Fibroblast of skin of scalp (primary cell): ENCODE results near the gene NMRK2.
"Not testable (repeated sequence)": the region's sequence is repeated elsewhere in the genome, so short reads cannot be mapped to it uniquely, and the experiment has no call there.

Experiments used
- DNase-seq: peaks from one replicate; pipeline ENCODE4 v3.0.0-alpha.2; 2013

The NMRK2 gene

DNA sequence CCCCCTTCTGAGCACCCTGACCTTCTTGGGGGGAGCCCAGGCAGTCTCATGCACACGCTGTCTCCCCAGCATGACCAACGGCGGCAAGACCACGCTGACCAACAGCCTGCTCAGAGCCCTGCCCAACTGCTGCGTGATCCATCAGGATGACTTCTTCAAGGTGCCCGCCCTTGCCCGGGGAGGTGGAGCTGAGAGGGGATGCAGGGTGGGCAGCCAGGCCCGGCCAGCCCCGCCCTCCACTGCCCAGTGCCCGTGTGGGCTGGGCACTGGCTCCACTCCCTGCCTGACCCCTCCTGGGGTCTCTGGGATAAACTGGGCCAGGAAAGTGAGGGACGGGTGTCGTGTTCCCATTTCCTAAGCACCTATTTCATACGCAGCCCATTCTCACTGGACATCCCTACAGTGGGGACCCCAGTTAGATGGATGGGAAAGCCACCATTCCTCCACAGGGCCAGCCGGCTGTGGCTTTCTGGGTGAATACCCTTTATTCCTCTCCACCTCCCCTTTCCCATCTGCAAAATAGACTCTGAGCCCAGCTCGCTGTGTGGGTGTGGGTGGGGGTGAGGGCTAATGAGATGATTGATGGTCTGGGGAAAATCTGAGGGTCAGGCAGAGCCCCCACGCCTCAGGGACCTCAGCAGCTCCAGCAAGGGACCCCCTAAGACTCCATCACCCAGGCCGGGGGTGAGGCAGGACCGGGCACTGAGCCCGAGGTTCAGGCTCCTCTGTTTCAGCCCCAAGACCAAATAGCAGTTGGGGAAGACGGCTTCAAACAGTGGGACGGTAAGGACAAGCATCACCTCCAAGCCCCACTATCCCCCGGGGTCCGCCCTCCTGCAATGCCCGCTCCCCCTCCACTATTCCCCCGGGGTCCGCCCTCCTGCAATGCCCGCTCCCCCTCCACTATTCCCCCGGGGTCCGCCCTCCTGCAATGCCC lies 3.9 kb downstream of the NMRK2 start:
- no peak for DNase-seq

- not testable (repeated sequence) for DNase-seq
These were observed 5.6 kb downstream of the NMRK2 start for GRCh38 chr19:3938300-3938950.

DNA sequence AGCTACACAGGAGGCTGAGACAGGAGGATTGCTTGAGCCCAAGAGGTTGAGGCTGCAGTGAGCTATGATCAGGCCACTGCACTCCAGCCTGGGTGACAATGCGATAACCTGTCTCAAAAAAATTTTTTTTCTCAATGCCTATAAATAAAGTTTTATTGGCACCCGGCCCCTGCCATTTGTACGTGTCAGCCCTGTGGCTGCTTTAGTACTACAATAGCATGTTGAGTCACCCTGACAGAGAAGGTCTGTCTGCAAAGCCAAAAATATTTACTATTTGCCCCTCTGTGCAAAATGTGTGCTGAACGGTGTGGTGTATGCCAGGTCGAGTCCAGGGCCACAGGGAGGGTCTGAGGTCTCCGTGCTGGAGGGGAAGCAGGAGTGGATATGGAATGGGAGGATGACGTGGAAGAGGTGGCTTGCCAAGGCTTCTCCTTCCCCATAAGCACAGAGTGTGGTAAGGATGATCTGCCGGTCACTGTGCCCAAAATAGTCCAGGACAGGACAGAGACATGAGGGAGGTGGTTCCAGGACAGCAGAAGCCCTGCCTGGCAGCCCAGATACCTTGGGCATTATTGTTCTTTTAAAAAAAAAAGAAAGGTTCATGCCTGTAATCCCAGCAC lies 10.0 kb downstream of the NMRK2 start:
- no peak for DNase-seq

DNA sequence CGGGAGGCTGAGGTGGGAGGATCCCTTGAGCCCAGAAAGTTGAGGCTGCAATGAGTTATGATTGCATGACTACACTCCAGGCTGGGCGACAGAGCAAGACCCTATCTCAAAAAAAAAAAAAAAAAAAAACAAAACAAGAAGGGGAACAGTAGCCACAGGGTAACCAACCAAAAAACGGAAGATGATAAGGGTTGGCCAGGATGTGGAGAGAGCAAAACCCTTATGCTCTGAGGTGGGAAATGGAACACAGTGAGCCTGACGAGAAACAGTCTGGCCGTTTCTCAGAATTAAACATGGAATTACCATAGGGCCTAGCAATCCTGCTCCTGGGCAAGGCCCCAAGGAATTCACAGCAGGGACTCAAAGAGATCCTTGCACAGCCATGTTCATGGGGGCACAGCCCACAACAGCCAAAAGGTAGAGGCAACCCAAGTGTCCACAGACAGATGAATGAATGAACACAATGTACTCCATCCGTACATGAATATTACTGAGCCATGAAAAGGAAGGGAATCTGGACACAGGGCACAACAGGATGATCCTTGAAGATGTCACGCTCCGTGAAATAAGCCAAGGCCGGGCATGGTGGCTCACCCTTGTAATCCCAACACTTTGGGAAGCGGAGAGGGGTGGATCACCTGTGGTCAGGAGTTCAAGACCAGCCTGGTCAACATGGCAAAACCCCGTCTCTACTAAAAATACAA lies 11.3 kb downstream of the NMRK2 start:
- no peak for DNase-seq

- DNase-seq, result peak; percentile 38
These were observed 13.0 kb downstream of the NMRK2 start for GRCh38 chr19:3945838-3946237.

DNA sequence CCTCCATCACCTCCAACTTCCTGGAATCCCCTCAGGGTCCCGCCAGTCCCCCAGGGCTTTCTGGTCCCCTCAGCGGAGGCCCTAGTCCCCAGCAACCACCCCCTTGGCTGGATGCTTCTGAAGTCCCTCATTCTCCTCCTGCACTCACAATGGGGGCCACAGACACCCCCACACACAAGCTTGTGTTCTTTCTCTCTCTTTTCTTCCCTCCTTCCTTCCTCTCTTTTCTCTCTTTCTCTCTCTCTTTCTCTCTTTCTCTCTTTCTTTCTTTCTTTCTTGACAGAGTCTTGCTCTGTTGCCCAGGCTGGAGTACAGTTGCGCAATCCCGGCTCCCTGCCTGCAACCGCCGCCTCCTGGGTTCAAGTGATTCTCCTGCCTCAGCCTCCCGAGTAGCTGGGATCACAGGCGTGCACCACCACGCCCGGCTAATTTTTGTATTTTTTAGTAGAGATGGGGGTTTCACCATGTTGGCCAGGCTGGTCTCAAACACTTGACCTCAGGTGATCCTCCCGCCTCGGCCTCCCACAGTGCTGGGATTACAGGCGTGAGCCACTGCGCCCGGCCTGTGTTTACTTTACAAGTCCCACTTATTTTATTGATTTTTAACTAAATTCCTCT lies 14.6 kb downstream of the NMRK2 start:
- DNase-seq, result not testable (repeated sequence)

GRCh38 chr19:3949294-3949693 lies 16.4 kb downstream of the NMRK2 start:
- no peak for DNase-seq

DNA sequence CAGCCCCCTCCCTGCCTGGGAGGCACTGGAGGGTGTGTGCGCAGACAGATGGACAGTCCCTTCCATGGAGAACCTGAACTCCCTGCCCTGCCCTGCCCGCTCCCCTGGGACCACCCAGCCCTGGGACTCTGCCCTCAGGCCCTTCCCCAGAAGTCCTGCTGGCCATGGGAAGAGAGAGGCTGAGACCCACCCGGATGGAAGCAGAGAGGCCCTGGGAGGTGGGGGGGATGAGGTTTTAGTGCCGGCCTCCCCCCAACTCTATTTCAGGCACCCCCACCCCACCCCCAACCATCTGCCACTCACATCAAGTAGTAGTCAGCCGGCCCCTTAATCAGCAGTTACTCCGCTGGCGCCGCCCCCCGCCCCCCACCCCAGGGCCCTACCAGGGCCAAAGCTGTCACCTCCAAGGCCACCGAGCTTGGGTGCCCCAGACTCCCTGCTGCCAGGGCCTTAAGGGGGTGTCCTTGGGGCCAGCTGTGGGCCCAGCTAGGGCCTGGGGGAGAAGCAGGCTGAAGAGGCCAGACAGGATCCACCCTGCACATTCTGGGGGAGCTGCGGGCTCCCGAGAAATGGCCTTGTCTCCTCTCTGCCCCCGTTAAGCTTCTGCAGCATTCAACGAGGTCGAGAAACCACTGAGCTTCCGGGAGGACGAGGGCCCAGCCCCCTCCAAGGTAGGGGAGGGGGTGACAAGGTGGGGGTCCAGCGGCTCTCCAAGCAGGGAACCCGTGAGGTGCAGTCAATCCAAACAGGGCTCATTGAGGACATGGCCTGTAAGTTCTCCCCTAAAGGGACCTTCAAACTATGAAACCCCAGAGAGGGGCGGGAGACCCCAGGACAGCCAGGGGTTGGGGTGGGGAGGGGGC lies 17.4 kb downstream of the NMRK2 start:
- no peak for DNase-seq

DNA sequence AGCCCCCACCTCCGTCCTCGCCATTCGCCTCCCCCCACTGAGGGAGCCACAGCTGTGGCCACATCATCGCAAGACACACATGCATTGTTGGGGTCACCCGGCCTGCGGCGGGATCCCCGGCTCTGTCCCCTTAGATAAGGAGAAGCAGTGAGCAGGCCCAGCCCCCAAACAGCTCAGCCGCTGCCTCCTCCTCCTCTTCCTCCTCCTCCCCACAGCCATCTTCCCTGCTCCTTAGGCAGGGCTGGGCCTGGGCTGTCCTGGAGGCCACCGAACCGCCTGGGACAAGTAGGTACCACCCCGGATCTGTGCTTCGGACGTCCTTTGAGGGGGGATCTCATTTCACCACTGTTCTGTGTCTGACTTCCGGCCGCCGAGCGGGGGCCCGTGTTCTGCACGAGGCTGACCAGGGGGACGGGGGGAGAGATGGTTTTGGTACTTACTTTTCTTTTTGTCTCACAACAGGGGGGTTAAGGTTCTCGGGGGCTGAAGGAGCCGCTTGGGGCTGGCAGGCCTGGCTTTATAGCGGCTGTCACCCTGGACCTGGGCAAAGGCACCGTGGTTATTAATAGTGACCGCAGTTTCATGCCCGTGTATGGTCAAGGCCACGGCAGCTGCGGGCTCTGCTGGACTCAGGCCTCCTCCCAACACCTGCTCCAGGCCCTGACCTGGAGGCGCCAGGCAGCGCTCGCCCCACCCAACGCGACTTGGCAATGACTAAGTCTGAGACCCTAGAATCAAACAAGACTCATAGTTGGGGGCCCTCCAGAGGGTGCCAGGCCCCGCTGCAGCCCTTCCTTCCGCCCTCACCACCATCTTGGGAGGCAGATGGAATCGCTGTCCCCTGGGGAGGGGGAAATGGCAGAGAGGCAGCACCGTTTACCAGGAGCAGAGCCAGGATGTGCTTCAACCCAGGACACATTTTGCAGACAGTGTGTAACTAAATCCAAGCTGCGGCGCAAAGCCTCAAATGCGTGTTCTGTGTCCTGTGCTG lies 18.3 kb downstream of the NMRK2 start:
- no peak for DNase-seq

DNA sequence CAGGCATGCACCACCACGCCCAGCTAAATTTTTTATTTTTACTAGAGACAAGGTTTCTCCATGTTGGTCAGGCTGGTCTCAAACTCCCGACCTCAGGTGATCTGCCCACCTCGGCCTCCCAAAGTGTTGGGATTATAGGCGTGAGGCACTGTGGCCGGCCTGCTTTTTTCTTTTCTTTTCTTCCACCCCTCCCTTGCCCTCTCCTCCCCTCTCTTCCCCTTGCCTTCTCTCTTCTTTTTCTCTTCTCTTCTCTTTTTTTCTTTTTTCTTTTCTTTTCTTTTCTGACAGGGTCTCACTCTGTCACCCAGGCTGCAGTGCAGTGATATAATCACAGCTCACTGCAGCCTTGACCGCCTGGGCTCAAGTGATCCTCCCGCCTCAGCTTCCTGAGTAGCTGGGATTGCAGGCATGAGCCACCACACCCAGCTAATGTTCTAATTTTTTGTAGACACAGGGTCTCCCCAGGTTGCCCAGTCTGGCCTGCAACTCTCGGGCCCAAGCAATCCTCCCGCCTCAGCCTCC lies 19.9 kb downstream of the NMRK2 start:
- DNase-seq, result not testable (repeated sequence)

- DNase-seq, result no peak
These were observed 21.2 kb downstream of the NMRK2 start for GRCh38 chr19:3954107-3954506.

- not testable (repeated sequence) for DNase-seq
These were observed 22.4 kb downstream of the NMRK2 start for GRCh38 chr19:3955276-3955675.

- no peak for DNase-seq
These were observed 22.8 kb downstream of the NMRK2 start for GRCh38 chr19:3955688-3956087.

DNA sequence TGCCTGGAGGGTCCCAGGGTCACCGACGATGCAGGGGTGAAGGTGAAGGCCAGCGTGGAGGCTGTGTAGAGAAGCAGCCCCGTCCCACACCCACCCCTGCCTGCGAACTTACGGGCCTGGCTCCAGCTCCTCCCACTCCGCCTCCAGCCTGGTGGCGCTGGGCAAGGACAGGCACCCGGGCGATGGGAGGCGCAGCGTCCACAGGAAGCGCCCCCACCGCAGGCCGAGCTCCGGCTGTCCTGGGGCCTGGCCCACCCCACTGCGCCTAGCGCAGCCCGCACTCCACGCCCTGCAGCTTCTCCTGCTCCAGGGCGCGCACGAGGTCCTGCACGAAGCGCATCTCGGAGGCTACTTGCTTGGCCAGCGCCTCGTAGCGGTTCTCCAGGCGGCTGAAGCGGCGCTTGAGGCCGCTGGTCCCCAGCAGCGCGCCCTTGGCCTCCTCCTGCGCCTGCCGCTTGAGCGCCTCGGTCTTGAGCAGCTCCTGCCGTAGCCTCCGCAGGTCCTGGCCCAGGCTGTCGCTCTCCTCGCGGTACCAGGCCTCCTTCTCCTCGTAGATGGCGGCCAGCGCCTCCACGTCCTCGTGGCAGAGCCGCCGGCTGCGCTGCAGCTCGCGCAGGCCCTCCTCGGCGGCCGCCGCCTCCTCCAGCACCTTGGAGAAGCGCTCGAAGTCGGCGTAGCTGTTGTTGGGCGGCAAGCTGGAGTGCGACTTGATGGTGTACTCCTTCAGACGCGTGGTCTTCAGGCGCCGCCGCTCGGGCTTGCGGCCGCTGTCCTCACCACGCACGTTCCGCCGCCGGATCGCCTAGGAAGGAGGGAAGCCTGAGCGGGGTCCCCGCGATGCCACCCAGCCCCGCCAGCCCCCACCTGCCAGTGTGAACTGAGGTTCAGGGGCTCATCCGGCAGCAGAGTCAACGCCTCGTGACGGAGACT lies 26.2 kb downstream of the NMRK2 start:
- no peak for DNase-seq

- no peak for DNase-seq
These were observed 26.9 kb downstream of the NMRK2 start for GRCh38 chr19:3959766-3960131.

GRCh38 chr19:3961007-3961406 lies 28.1 kb downstream of the NMRK2 start:
- no peak for DNase-seq

- DNase-seq, result no peak
These were observed 30.8 kb downstream of the NMRK2 start for GRCh38 chr19:3963458-3964255.
